Fibroblast of mammary gland (primary cell): ENCODE measurements around the gene ASCC2.

ENCODE experiments used
- DNase-seq: peaks from one replicate; pipeline ENCODE4 v3.0.0-alpha.2; 2010; ENCODE audit warnings: low read depth
- H3K4me3 ChIP-seq: 2 replicates; pipeline ENCODE4 v1.5.1; 2011; ENCODE audit warnings: low read depth, mild to moderate bottlenecking, low read length, moderate library complexity; ENCODE audit not compliant: control insufficient read depth
- TF ChIP-seq, protein P1 (sequence below): conservative IDR thresholded peaks from 2 replicates; pipeline ENCODE4 v1.5.1; 2011; ENCODE audit warnings: low read depth, low read length, inconsistent platforms; ENCODE audit not compliant: control insufficient read depth, insufficient read depth

ASCC2 gene

DNA sequence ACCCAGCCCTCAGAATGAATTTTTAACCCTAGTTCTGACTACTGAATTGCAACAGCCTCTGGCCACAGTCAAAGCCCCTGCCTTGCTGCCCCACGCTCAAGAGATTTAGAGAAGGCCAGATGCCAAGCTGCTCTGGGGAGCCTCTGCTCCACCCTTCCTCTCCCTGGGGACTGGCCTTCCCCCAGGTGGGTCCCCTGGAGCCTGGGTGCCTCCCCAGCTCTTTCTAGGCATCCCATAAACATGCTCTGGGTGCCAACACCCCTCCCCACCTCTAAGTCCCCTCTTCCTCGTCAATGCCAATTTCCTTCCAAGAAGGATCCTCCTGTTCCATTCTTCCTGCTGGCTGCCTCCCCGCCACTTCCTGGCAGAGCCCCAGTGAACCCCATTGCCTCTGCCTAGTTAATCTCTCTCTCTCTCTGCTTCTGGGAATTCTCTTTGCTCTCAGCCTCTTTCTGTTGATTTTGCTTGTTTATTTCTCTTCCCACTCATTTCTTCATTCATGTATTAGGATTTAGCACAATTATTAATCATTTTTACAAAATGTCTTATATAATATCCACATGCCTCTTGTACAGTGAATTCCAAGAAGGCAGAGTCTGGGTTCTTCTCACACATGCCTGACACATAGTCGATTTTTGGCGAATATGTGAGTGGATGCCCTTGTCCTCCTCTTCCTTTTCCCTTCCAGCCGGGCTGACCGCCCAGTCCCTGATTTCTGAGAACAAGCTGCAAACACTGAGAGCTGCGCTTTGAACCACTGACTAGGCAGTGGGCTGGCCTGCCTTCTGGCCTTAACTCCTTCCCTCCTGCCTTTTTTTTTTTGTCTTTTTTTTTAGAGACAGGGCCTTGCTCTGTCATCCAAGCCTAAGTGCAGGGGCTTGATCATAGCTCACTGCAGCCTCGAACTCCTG is 53.4 kb downstream of the ASCC2 start:
- TF ChIP-seq, protein P1, sequence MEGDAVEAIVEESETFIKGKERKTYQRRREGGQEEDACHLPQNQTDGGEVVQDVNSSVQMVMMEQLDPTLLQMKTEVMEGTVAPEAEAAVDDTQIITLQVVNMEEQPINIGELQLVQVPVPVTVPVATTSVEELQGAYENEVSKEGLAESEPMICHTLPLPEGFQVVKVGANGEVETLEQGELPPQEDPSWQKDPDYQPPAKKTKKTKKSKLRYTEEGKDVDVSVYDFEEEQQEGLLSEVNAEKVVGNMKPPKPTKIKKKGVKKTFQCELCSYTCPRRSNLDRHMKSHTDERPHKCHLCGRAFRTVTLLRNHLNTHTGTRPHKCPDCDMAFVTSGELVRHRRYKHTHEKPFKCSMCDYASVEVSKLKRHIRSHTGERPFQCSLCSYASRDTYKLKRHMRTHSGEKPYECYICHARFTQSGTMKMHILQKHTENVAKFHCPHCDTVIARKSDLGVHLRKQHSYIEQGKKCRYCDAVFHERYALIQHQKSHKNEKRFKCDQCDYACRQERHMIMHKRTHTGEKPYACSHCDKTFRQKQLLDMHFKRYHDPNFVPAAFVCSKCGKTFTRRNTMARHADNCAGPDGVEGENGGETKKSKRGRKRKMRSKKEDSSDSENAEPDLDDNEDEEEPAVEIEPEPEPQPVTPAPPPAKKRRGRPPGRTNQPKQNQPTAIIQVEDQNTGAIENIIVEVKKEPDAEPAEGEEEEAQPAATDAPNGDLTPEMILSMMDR = no peak
- no peak overlapping the region for H3K4me3 ChIP-seq
- no peak for DNase-seq

DNA sequence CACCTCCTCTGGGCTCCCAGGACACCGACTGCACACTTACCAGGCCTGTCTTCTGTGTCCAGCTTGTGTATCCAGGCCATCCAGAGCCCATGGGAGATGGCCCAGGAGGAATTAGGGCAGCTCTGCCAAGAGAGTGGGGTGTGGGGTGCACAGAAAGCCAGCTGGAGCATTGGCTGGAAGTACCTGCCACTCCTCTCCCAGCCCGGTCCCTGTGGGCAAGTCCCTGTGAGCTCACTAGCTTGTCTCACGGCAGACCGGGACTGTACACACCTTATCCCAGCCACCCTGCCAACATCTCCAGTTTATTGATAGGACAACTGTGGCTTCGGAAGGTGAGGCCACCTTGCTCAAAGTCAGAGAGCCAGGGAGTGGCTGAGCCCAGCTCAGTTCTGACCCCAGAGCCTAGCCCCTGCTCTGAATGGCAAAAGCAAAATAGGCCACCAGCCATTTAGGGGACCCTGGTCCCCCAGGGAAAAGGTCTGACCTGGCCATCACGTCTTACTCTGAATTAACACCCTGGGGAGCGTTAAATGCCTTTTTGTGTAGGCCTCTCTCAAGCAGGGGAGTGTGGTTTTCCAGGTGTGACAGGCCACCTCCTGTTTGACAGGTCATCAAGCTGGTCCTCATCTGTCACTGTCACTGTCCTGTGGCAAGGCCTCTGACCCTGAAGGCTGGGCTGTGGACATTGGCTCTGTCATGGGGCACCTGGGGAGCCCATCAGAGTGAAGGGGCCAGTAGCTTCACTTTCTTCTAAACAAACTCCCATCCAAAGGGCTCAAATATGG is 55.8 kb downstream of the ASCC2 start:
- H3K4me3 ChIP-seq = no peak overlapping the region
- DNase-seq = no peak
- TF ChIP-seq, protein P1 = no peak

DNA sequence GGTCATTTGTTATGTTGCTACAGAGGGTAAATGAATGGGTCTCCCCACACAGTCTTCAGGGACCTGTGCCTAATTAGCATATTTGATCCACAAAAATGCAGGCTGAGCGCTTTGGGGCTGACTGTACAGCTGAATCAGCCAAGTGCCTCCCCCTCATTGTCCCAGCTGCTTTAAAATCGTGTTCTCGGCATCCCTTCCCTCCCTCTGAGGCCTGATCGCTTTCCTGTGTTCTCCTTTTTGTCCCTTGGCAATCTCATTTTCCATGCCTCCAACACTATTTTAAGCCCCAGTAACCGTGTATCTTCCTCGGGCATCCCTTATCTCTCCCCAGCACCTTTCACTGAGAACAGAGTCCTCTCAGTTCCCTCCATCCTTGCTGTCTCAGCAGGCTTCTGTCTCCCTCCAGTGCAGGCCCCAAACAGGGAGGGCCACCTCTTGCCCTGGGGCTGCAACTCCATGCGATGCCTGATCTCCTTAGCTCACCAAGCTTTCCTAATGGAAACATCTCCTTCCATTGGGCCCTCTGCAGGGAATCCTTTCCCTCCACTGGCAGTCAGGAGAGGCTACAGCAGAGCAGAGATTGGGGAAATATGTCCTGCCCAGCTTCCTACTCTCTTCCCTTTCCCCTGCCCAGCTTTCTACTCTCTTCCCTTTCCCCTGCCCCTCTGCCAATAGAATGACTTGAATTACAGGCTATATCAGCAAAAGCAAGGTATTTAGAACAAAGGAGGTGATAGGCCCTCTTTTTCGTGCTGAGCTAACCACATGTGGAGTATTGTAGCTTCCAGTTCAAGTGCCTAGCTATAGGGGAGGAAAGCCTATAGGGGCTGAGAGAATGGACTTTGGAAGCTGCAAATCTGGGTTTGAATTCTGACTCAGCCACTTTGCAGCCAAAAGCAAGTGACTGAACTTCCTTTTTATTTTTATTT is 57.1 kb downstream of the ASCC2 start:
- peak; percentile 87 for DNase-seq
- no peak overlapping the region for H3K4me3 ChIP-seq
- TF ChIP-seq, protein P1 = no peak

DNA sequence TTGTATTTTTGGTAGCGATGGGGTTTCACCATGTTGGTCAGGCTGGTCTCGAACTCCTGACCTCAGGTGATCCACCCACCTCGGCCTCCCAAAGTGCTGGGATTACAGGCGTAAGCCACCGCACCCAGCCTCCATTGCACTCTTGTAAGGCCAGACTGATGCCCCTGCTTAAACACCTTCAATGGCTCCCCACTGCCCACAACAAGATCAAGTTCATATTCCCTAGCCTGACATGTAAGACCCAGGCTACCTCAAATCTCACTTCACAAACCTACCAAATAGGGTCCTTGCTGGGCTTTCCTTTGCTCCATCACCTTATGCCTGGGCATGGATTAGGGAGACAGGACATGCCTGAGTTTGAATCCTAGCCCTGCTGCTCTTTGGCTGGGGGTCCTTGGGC is 57.9 kb downstream of the ASCC2 start:
- H3K4me3 ChIP-seq = no peak overlapping the region
- TF ChIP-seq, protein P1 = no peak
- no peak for DNase-seq

DNA sequence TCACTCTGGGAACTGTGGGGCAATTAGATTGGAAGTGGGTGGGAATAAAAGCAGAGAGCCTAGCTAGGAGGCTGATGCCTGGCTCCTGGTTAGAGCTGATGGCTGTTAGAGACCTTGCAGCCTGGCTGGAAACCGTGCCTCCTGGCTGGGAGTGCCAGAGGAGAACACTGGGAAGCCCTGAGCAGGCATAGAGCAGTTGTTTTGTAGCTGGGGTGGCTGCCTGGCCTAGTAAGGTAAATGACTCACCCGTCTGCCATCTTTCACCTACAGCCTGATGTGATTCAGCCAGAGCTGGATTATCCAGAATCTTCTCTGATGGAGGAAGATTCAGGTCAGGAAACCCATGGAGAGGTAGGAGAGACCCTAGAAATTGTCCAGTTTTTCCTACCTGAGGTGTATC is 64.8 kb downstream of the ASCC2 start:
- TF ChIP-seq, protein P1 = no peak
- no peak overlapping the region for H3K4me3 ChIP-seq
- peak; percentile 54 for DNase-seq

DNA sequence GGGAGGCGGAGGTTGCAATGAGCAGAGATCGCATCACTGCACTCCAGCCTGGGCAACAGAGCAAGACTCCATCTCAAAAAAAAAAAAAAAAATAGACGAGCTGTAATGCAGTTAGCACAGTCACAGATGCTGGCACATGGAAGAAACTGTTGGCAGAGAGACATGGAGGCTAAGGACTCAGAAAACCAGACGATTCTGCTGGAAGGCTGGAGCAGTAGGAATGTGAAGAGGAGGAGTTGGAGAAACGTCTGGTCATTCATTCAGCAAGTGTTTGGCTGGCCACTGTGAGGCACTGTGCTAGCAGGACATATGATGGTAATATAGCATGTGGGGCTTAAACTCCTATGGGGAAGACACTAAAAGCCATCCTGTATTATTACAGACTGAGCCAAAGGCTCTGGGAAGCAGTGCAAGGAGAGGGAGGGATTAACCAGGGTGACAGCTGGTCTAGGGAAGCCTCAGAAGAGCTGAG is 65.9 kb downstream of the ASCC2 start:
- no peak overlapping the region for H3K4me3 ChIP-seq
- DNase-seq = peak; percentile 85
- TF ChIP-seq, protein P1 = peak; percentile 71
